ENCODE measurements around the gene ST7. TPM values are rescaled to one million over a fixed set of nuclear protein-coding genes. Genes with fewer than 3 reads are reported as not detected.

Gene ST7
- total RNA-seq, 1 experiment from 2014 or later: 19.6 TPM

DNA sequence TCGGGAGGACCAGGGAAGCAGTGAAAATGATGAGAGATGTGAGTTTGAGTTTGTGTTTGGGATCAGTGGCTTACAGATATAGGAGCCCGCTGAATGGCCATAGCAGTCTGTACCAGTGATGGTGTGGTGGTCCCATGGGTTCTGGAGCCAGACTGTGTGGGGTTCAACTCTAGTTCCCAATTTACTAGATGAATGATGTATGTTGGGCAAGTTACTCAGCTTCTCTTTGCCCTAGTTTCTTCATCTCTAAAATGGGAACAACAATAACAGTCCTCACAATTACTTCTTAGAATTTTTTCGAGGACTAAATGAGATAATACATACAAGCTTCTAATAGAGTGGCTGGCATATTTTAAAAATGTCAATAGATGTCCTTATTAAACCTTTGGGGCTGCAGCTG, 185.2 kb downstream of the ST7 start:
- Histone ChIP-seq H3K27ac (ENCODE audit: low read length) (no peak overlapping the region), H3K36me3 (ENCODE audit: control insufficient read depth, insufficient read depth, low read length) (no peaks in the 10 kb centered on the region), H3K4me1 (ENCODE audit: control insufficient read depth, insufficient read depth, low read length) (no peaks in the 10 kb centered on the region), H3K27me3 (ENCODE audit: control insufficient read depth, insufficient read depth, low read length) (no peaks in the 10 kb centered on the region), H3K4me3 (ENCODE audit: low read depth in 2 of 2, low read length in 2 of 2) (no peak overlapping the region), H3K9me3 (ENCODE audit: control insufficient read depth, insufficient read depth, low read depth, low read length) (no peaks in the 10 kb centered on the region)
- CTCF ChIA-PET: no interaction called here
- TF ChIP-seq, protein P1, sequence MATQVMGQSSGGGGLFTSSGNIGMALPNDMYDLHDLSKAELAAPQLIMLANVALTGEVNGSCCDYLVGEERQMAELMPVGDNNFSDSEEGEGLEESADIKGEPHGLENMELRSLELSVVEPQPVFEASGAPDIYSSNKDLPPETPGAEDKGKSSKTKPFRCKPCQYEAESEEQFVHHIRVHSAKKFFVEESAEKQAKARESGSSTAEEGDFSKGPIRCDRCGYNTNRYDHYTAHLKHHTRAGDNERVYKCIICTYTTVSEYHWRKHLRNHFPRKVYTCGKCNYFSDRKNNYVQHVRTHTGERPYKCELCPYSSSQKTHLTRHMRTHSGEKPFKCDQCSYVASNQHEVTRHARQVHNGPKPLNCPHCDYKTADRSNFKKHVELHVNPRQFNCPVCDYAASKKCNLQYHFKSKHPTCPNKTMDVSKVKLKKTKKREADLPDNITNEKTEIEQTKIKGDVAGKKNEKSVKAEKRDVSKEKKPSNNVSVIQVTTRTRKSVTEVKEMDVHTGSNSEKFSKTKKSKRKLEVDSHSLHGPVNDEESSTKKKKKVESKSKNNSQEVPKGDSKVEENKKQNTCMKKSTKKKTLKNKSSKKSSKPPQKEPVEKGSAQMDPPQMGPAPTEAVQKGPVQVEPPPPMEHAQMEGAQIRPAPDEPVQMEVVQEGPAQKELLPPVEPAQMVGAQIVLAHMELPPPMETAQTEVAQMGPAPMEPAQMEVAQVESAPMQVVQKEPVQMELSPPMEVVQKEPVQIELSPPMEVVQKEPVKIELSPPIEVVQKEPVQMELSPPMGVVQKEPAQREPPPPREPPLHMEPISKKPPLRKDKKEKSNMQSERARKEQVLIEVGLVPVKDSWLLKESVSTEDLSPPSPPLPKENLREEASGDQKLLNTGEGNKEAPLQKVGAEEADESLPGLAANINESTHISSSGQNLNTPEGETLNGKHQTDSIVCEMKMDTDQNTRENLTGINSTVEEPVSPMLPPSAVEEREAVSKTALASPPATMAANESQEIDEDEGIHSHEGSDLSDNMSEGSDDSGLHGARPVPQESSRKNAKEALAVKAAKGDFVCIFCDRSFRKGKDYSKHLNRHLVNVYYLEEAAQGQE (IDR thresholded peaks at IDR 0.05; ENCODE audit: insufficient read depth in 1 of 2, low read depth in 2 of 2, low read length in 1 of 2): no peak
- no peak for TF ChIP-seq TCF7L2 (IDR thresholded peaks at IDR 0.05; ENCODE audit: low read depth, low read length)
- TF ChIP-seq SIN3A (IDR thresholded peaks at IDR 0.05; ENCODE audit: borderline replicate concordance, insufficient read depth, low read depth, low read length): no peak
- TF ChIP-seq, protein P2, sequence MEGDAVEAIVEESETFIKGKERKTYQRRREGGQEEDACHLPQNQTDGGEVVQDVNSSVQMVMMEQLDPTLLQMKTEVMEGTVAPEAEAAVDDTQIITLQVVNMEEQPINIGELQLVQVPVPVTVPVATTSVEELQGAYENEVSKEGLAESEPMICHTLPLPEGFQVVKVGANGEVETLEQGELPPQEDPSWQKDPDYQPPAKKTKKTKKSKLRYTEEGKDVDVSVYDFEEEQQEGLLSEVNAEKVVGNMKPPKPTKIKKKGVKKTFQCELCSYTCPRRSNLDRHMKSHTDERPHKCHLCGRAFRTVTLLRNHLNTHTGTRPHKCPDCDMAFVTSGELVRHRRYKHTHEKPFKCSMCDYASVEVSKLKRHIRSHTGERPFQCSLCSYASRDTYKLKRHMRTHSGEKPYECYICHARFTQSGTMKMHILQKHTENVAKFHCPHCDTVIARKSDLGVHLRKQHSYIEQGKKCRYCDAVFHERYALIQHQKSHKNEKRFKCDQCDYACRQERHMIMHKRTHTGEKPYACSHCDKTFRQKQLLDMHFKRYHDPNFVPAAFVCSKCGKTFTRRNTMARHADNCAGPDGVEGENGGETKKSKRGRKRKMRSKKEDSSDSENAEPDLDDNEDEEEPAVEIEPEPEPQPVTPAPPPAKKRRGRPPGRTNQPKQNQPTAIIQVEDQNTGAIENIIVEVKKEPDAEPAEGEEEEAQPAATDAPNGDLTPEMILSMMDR (IDR thresholded peaks at IDR 0.05): no peak
- TF ChIP-seq POLR2AphosphoS5 (IDR thresholded peaks at IDR 0.05; ENCODE audit: low read depth, low read length): no peak
- ATAC-seq: no peak
- intact Hi-C loops (cut with micrococcal nuclease; ENCODE audit: unreplicated experiment): no loop called here
- no peak for DNase-seq (ENCODE audit: low read depth, low spot score)
- POLR2A ChIA-PET: no interaction called here
- BruUV-seq (replicated peaks): no TSS peak
- in situ Hi-C loops (cut with HindIII; ENCODE audit: low pct_unique_long_range_greater_than_20kb, low sequenced_read_pairs): no loop called here

DNA sequence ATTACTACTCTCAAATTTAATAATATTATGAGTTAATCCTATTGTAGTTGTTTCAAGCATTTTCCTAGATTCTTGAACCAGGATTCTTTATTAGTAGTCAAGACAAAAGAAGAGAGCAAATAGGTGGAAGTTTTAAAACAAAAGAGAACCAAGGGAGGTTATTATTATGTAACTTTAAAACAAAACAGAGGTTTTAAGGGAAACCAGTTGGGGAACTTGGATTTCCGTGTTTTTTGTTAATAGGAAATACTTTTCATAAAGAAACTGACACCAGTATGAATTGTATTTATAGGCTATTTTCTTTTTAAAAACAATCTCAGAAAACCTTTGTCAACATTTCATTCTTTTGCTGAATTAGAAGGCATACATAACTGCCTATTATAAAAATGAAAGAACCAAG, 185.7 kb downstream of the ST7 start:
- H3K36me3 ChIP-seq (ENCODE audit: control insufficient read depth, insufficient read depth, low read length): no peaks in the 10 kb centered on the region
- H3K9me3 ChIP-seq (ENCODE audit: control insufficient read depth, insufficient read depth, low read depth, low read length): no peaks in the 10 kb centered on the region
- ChIA-PET POLR2A (no interaction called here), CTCF (no interaction called here)
- in situ Hi-C loops (cut with HindIII; ENCODE audit: low pct_unique_long_range_greater_than_20kb, low sequenced_read_pairs) (no loop called here), intact Hi-C loops (cut with micrococcal nuclease; ENCODE audit: unreplicated experiment) (no loop called here)
- DNase-seq (ENCODE audit: low read depth, low spot score): no peak
- H3K4me3 ChIP-seq (ENCODE audit: low read depth in 2 of 2, low read length in 2 of 2): no peak overlapping the region
- no TSS peak for BruUV-seq (replicated peaks)
- no peak for TF ChIP-seq POLR2AphosphoS5 (IDR thresholded peaks at IDR 0.05; ENCODE audit: low read depth, low read length)
- TF ChIP-seq TCF7L2 (IDR thresholded peaks at IDR 0.05; ENCODE audit: low read depth, low read length): no peak
- no peak for TF ChIP-seq SIN3A (IDR thresholded peaks at IDR 0.05; ENCODE audit: borderline replicate concordance, insufficient read depth, low read depth, low read length)
- TF ChIP-seq, protein P2 (IDR thresholded peaks at IDR 0.05): no peak
- TF ChIP-seq, protein P1 (IDR thresholded peaks at IDR 0.05; ENCODE audit: insufficient read depth in 1 of 2, low read depth in 2 of 2, low read length in 1 of 2): no peak
- no peak for ATAC-seq
- no peak overlapping the region for H3K27ac ChIP-seq (ENCODE audit: low read length)
- H3K27me3 ChIP-seq (ENCODE audit: control insufficient read depth, insufficient read depth, low read length): no peaks in the 10 kb centered on the region
- H3K4me1 ChIP-seq (ENCODE audit: control insufficient read depth, insufficient read depth, low read length): no peaks in the 10 kb centered on the region

All from Panc1 (cell line).